ENCODE measurements around the gene MACROD1.

DNA sequence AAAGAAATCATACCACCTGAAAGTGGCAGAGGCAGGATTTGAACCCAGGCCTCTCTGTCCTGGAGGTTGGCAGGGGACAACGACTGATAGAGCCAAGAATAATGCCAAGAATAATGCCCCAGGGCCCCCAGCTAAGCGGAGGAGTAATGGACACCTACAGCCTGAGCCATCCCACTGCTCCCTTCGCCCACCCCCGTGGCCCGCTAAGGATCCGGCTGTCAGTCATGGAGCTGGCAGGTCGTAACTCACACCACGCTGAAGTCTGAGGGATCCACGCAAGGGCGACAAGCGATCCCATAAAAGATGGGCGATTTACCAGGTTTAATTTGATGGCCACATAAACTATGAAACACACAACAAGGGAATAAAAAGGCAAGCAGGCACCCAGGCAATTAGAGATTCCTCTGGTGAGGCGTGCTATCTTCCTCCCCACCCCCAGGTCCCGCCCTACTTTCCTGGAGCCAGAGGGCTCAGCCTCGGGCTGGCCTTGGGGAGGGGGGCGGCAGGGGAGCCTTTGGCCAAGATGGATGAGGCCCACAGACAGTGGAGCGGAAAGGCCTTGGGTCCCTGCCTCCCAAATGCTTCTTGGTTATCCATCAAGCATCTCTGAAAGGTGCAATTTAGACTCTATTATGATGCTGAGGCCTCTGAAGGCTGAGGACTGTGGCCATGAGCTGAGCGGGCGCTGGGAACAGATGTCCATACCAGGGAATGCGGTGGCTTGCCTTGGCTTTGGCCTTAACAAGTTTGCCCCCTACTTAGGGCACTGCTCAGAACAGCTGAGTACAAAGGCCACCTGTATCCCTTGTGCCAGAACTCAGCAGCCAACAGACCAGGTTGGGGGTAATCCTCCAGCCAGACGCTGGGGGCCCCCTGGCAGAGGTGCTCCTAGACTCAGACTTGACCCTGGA lies 55.2 kb downstream of the MACROD1 start:
- TF ChIP-seq POLR2AphosphoS5 (IDR thresholded peaks at IDR 0.05; ENCODE audit: borderline replicate concordance, low read depth, low read length) (no peak), EZH2 (IDR thresholded peaks at IDR 0.05) (no peak)

All from SK-N-MC (cell line).